GM21528 (cell line): Measurements from ENCODE around the gene DCAF11.

Experiments used
- ATAC-seq: cut with Tn5 transposase; IDR thresholded peaks from one replicate; pipeline ENCODE4 v1.9.1; 2021; ENCODE audit warnings: mild to moderate bottlenecking, moderate library complexity; ENCODE audit not compliant: unreplicated experiment, low FRiP score

DCAF11 gene

DNA sequence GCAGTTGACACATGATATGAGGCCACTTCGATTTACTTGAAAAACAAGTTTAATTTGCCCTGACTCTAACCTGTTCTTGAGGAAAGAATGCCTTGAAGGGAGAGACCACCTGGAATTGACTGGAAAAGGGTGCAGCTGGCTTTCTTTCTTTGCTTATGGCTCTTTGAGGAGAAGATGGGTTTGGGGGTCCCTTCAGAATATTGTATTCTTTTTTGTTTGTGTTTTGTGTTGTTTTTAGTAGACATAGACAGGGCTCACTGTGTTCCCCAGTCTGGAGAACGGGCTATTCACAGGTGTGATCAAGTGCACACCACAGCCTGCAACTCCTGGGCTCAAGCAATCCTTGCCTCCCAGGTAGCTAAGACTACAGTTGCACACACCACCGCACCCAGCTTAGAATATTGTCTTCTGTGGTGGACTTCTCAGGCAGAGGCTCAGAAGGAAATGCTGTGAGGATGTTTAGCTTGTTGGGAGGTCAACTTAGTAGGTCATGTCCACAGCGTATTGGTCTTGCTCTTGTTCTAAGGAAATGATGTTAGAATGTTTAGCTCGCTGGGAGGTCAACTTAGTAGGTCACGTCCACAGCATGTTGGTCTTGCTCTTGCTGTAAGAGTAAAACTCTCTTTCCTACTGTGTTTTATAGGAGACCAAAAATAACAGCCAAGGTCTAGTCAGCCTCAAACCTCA, 1.7 kb downstream of the DCAF11 start:
- no peak for ATAC-seq

DNA sequence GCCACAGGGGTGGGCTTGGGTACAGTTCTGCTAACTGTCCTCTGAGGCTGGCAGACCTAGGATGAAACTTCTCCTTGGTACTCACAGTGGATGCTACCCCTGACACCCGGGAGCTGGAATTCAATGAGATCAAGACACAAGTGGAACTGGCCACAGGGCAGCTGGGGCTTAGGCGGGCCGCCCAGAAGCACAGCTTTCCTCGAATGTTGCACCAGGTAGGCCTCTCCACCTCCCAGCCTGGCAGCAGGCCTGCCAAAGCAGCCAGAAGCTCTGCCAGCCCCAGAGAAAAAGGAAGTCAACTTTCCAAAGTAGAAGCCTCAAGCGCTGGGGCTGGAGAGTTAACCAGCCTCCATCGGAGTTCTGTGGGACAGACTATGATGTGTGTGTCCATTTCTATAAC, 2.6 kb downstream of the DCAF11 start:
- no peak for ATAC-seq

DNA sequence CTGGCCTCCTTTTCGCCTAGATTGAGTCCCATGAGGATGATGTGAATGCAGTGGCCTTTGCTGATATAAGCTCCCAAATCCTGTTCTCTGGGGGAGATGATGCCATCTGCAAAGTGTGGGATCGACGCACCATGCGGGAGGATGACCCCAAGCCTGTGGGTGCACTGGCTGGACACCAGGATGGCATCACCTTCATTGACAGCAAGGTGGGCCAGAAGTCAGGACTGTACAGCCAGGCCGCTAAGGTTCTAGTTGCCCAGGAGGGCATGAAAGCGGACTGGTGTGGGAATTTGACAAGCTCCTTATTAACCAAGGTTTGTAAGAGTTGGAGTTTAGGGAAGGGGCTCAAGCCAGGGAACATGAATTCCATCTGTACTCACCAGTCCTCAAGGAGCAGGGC, 5.1 kb downstream of the DCAF11 start:
- no peak for ATAC-seq

DNA sequence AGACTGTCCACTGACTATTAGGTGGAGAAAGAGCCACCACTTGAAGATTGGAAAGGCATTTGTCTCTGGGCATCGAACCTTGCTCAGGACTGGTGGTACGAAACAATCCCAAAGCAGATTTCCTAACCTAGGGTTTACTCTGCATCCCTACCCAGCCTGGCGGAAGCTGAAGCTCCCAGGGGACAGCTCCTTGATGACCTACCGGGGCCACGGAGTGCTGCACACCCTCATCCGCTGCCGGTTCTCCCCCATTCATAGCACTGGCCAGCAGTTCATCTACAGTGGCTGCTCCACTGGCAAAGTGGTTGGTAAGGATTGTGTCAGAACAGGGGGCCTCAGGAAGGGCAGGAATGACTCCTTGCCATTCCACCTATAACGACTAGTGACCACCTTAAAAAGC, 6.6 kb downstream of the DCAF11 start:
- no peak for ATAC-seq

DNA sequence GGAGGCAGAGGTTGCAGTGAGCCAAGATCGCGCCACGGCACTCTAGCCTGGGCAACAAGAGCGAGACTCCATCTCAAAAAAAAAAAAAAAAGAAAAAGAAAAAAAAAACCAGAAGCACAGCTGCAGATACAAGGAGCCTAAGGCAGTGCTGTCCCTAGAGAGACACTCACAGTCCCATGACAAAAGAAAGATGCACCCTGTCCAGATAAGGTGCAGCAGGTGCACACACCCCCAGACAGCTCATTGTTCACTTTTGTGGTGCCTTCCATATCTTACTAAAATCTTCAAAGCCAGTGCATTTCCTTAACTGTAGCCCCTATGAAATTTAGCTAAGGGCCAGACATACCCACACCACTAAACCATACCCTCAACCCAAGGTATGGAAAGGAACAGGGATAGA, 7.8 kb downstream of the DCAF11 start:
- ATAC-seq: no peak

DNA sequence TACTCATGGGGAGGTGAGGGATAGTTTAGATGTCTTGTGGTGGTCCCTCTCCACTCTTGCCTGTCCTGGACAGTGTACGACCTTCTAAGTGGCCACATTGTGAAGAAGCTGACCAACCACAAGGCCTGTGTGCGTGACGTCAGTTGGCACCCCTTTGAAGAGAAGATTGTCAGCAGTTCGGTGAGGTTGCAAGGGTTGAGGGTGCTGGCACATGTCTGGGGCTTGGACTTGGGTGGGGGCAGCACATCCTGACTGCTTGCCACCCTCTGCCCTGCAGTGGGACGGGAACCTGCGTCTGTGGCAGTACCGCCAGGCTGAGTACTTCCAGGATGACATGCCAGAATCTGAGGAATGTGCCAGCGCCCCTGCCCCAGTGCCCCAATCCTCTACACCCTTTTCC, 8.3 kb downstream of the DCAF11 start:
- no peak for ATAC-seq

DNA sequence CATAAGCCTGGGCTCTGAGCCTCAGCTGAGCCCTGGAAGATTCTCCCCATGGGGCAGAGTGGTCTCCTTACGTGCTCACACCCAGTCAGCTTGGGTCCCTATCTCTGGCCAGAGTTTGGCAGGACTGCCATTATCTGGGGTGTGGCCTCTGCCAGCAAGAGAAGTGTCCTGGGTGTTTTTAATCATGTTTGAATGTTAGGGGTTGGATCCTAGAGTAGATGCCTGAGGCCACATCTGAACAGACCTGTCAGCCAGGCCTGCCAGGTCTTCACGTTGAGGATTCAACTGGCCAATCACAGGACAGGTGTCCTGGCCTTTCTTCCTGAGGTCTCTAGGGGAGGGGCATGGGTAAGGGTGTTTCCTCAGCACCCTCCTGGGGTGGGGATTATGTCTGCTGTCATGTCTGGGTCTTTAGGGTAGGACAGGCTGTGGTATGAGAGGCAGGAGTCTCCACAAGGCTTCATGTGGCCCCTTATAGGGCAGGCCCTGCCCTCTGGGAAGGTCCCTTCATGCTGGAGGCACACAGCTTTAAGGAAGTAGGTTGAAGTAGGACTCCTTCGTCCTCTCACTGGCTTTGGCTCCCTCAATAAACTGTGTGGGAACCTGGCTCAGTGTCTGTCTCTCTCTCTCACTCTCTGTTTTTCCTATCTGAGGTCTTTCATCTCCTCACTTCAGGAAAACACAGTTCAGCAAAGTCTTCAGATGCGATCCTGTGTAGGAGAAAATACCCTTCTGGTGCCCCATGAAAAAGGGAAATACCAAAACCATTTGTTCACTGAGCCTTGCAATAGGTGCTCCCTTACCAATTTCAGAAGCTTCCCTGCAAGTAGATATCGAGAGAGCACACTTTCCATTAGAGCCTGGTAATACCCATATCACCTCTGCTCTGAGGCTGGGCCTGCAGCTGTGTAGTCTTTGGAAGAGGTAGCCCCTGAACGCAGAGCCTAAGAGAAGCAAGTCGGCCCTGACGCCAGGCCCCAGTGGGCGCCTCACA, 9.1 kb downstream of the DCAF11 start:
- ATAC-seq: no peak

DNA sequence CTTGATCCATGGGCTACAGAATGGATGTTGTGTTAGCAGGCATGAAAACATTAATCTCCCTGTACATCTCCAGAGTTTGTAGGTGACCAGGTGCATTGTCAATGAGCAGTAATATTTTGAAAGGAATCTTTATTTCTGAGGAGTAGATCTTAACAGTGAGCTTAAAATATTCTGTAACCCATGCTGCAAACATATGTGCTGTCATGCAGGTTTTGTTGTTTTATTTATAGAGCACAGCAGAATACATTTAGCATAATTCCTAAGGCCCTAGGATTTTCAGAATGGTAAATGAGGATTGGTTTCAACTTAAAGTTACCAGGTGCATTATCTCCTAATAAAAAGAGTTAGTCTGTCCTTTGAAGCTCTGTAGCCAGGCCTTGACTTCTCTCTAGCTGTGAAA, 12.4 kb downstream of the DCAF11 start:
- ATAC-seq: no peak

DNA sequence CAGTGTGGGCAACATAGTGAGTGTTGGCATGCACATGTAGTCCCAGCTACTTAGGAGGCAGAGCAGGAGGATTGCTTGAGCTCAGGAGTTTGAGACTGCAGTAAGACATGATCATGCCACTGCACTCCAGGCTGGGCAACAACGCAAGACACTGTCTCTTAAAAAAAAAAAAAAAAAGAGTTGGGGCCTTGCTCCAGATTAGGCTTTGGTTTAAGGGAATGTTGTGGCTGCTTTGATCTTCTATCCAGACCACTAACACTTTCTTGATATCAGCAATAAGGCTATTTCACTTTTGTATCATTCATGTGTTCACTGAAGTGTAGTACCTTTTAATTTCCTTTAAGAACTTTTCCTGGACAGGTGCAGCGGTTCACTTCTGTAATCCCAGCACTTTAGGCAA, 13.1 kb downstream of the DCAF11 start:
- ATAC-seq: no peak

DNA sequence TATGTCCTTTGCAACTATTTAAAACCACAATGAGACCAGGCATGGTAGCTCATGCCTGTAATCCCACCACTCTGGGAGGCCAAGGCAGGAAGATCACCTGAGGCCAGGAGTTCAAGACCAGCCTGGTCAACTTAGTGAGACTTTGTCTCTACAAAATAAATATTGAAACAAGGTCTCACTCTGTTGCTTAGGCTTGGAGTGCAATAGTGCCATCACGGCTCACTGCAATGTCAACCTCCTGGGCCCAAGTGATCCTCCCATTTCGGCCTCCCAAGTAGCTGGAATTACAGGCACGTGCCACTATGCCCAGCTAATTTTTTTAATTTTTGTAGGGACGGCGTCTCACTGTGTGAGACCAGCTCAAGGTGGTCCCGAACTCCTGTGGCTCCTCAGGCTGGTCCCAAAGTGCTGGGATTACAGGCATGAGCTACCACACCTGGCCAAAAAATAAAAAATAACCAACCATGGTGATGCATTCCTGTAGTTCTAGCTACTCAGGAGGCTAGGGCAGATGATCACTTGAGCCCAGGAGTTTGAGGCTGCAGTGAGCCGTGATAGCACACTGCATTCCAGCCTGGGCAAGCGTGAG, 14.9 kb downstream of the DCAF11 start:
- no peak for ATAC-seq

DNA sequence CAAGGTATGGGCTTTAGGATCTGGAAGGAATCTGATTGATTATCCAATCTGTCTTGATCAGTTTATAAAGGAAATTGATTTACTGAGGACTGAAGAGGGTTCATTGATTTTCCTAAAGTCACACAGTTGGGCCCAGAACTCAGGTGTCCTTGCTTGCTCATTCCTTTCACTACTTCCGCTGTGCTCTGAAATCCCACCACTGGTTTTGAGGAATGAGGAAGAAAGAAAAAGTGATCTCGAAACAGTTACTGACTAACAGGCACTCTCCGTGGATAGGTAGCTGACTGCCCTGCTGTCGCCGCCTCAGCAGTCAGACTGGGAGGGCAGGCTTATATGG, 15.8 kb downstream of the DCAF11 start, which contains the start of gene FITM1:
Gene FITM1, plus strand, starts transcription at position 280 of the 337 bp plus-strand sequence. CDS start 905 bp downstream, outside the sequence.
- no peak for ATAC-seq

DNA sequence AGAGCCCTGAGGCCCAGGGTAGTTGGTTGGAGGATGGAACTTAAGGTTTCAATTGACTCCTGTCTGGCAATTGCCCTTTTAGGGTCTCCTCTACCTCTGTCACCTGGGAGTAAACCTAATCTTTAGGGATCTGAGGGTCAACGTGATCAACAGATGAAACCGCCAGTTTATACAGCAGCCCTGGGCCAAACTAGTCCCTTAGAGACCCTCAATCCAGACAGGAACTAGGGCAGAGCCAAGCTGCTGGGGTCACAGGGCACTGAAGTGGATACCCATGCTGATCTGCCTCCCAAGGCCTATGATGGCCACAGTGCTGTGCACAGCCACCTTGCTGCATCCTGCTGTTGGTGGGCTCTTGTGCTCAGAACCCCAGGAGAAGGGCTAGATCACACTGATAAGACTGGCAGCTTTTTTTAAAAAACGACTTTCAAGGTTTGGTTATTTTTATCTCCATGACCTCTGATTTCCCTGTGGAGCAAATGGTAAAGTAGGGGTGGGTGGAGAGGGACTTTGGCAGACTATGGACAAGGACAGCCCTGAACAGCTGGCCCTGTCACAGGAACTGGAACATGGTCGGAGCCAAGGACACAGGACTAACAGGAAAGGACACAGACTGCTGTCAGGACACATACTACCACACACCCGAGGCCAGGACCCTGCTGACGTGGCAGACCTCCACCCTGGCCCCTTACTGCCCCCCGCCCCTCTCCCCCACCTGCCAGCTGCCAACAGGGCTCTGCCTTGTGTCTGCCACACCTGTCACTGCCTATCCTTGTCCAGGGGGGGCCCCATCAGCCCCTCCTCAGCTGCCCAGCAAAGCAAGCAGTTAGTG, 16.4 kb downstream of the DCAF11 start:
- no peak for ATAC-seq

DNA sequence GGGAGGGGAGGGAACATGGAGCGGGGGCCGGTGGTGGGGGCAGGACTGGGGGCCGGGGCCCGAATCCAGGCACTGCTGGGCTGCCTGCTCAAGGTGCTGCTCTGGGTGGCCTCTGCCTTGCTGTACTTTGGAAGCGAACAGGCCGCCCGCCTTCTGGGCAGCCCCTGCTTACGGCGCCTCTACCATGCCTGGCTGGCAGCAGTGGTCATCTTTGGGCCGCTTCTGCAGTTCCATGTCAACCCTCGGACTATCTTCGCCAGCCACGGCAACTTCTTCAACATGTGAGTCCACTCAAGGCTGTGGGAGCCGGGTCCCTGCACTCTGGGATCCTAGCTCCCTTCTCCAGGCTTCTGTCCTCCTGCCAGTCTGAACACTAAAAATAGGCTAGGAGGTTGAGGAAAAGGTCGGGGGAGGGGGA, 17.0 kb downstream of the DCAF11 start:
- no peak for ATAC-seq

DNA sequence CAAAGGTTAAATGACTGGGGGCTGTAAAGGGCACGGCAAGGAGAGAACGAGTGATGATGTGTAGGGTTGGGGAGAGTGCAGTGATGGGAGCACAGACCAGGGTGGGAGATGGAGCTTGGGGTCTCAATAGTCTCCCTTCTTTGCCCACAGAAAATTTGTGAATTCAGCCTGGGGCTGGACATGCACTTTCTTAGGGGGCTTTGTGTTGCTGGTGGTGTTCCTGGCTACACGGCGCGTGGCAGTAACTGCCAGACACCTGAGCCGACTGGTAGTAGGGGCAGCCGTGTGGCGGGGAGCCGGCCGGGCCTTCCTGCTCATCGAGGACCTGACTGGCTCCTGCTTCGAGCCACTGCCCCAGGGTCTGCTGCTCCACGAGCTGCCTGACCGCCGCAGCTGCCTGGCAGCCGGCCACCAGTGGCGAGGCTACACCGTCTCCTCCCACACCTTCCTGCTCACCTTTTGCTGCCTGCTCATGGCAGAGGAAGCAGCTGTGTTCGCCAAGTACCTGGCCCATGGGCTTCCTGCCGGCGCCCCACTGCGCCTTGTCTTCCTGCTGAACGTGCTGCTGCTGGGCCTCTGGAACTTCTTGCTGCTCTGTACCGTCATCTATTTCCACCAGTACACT, 17.6 kb downstream of the DCAF11 start:
- ATAC-seq: no peak

DNA sequence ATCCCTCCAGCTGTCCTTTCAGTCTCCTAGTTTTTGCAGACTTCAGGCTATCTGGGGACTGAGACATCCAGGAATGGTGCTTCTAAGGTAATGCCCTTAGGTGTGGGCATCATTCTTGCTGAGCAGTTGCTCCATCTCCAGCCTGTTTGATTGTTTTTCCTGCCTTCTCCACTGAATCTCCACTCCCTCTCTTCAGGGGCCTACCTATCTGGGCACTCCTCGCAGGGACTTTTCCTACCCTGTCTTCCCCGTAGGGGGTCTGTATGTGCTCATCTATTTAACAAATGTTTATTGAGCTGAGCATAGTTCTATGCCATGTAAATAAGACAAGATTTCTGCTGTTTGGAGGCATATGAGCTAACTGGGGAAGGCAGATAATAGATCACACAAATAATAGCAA, 18.4 kb downstream of the DCAF11 start:
- ATAC-seq: no peak

DNA sequence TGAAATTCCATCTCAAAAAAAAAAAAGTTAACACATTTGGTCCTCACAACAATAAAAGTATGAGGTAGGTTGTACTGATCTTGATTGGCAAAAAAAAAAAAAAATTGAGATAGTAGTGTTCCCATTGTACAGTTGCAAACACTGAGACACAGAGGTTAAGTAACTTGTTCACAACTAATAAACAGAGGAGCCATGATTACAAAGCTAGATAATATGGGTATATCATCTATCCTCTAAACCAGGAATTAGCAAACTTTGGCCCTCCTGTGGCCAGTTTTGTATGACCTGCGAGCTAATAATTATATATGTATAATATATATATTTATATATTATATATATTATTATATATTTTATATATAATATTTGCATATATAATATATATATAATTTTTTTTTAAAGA, 19.2 kb downstream of the DCAF11 start:
- no peak for ATAC-seq

DNA sequence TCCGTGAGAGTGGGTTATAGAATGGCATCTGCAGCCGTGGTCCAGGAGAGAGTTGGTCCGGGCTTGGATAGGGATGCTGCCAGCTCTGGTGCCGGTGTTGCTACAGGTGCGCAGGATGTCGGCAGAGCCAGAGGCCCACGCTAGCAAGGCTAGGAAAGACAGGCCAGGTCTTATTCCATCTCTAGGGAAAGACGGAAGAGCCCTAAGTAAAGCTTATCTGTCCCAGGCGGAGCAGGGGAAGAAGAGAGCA, 20.9 kb downstream of the DCAF11 start:
- ATAC-seq: peak; percentile 2

DNA sequence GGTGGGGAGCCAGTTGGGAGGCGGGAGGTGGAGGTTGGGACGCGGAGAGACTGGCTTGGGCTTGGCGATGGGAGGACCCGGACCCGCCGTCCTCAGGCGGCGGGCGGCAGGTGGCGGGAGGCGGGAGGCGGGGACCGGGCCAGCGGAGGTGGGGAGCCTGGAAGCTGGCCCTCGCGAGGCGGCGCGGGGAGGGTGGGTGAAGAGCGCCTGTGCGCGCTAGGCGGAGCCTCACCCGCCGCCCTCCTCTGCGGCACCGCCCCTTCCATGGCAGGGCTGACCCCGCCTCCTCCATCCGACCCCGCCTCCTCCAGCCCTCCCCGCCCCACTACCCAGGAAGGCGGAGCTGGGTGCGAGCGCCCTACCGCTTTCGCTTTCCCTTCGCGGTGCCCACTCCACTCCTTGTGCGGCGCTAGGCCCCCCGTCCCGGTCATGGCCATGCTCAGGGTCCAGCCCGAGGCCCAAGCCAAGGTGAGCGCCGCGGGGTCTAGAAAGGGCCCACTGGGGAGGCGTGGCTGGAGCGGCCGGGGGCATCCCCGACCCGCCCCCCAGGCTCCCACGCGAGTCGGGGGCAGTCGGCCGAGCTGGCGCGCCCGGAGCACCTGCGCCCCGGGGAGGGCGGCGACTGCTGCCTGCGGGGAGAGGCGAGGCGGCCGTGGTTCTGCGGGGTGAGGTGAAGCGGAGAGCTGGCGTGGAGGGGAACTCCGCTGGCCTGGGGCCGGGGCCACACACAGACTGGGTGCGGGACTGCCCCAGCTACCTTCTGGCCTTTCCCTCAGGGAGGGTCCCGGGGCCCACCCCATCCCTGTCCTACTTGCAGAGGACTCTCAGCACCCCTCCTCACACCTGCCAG, 21.5 kb downstream of the DCAF11 start, which contains the start of gene PSME1:
Gene PSME1, plus strand, starts transcription at position 361 of the 850 bp plus-strand sequence. Its CDS starts 69 bp downstream, at position 430.
- peak; percentile 80 for ATAC-seq
